Mammary epithelial cell (primary cell): ENCODE data around the gene GNGT1.
"Not testable (repeated sequence)": the region's sequence is repeated elsewhere in the genome, so short reads cannot be mapped to it uniquely, and the experiment has no call there.

Source experiments
- EZH2 ChIP-seq: IDR thresholded peaks from 2 replicates; pipeline ENCODE4 v1.6.1; 2012; ENCODE audit warnings: low read length, inconsistent platforms, borderline replicate concordance
- TF ChIP-seq, protein P1 (sequence below), 2 donors: IDR thresholded peaks in 1 of 2; conservative IDR thresholded peaks in 1 of 2; 2 replicates each; pipeline ENCODE4 v1.5.1; 2011 to 2012; ENCODE audit warnings: inconsistent platforms in 2 of 2, low read length in 2 of 2, mild to moderate bottlenecking in 2 of 2, control low read depth in 1 of 2, low read depth in 1 of 2; ENCODE audit not compliant: insufficient read depth in 1 of 2; ENCODE audit errors: extremely low read depth in 1 of 2

DNA sequence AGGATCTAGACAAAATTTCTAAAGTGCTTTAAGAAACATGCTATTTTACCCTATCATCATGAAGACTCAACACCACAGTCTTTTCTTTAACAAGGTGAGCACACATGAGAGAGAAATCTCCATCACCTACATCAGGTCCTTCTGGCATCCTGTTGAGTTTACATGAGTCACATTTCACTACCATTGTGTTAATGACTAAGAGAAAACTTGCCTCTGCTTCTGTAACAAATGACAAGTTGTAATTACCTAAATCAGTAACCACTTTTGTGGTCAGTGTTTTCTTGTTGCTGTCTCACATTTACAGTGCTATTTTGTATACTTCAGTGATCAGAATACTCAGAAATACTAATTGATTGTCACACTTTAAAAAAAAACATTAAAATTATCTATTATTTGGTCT lies 9.5 kb downstream of the GNGT1 start:
- not testable (repeated sequence) for TF ChIP-seq EZH2
- TF ChIP-seq, protein P1, sequence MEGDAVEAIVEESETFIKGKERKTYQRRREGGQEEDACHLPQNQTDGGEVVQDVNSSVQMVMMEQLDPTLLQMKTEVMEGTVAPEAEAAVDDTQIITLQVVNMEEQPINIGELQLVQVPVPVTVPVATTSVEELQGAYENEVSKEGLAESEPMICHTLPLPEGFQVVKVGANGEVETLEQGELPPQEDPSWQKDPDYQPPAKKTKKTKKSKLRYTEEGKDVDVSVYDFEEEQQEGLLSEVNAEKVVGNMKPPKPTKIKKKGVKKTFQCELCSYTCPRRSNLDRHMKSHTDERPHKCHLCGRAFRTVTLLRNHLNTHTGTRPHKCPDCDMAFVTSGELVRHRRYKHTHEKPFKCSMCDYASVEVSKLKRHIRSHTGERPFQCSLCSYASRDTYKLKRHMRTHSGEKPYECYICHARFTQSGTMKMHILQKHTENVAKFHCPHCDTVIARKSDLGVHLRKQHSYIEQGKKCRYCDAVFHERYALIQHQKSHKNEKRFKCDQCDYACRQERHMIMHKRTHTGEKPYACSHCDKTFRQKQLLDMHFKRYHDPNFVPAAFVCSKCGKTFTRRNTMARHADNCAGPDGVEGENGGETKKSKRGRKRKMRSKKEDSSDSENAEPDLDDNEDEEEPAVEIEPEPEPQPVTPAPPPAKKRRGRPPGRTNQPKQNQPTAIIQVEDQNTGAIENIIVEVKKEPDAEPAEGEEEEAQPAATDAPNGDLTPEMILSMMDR (conservative IDR thresholded peaks at IDR 0.05 in 1 of 2, IDR thresholded peaks at IDR 0.05 in 1 of 2; ENCODE audit: extremely low read depth in 1 of 2, insufficient read depth in 1 of 2, low read depth in 1 of 2, low read length in 2 of 2): not testable (repeated sequence)
